Choroid plexus epithelial cell (primary cell): ENCODE data around the gene ADGRB3.

Experiments used
- DNase-seq: peaks from one replicate; pipeline ENCODE4 v3.0.0-alpha.2; 2010; ENCODE audit warnings: low read depth
- H3K4me3 ChIP-seq: 2 replicates; pipeline ENCODE4 v1.5.1; 2011; ENCODE audit warnings: low read depth, mild to moderate bottlenecking, control low read depth, low read length, moderate library complexity
- TF ChIP-seq, protein P1 (sequence below): conservative IDR thresholded peaks from 2 replicates; pipeline ENCODE4 v1.5.1; 2011; ENCODE audit warnings: low read depth, mild to moderate bottlenecking, control low read depth, inconsistent platforms, low read length, moderate library complexity

The ADGRB3 gene

DNA sequence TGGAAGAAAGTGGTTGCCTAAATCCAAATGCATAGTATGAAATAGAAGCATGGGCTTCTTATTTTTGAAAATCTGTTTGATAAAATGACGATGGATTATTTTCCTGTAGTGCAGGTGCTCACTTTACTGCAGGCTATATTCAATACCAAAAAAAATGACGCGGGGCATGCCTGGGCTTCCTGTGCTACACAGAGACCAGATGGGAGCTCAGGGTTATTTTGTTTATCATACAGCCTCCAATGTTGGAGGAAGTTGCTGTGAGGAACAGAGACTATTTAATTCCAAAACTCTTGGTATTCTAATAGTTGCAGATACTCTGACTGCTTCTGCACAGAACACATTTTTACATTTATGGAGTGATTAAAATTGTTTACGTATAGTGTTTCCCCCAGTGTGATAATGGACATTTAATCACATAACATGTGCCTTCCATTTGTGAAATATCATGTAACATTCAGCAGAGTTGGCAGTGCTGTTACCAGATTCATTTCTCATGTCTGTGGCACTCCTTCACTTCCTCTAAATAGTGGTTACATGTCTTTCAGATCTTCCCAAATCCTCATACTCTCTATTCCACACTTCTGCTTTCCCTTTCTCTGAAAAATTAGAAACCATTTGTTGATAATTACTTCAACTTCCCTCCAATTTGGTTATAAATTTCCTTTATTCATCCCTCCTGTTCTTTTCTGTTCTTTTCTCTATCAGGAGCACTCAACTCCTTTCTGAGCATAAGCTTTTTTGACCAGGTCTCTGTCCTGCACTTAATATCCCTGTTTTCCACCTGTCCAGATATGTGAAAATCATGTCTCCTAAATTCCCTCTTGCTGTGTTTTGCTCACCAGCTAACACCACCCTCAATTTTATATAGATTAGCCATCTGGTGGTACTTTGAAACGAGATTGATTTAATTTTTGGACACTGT, 121.6 kb downstream of the ADGRB3 start:
- TF ChIP-seq, protein P1, sequence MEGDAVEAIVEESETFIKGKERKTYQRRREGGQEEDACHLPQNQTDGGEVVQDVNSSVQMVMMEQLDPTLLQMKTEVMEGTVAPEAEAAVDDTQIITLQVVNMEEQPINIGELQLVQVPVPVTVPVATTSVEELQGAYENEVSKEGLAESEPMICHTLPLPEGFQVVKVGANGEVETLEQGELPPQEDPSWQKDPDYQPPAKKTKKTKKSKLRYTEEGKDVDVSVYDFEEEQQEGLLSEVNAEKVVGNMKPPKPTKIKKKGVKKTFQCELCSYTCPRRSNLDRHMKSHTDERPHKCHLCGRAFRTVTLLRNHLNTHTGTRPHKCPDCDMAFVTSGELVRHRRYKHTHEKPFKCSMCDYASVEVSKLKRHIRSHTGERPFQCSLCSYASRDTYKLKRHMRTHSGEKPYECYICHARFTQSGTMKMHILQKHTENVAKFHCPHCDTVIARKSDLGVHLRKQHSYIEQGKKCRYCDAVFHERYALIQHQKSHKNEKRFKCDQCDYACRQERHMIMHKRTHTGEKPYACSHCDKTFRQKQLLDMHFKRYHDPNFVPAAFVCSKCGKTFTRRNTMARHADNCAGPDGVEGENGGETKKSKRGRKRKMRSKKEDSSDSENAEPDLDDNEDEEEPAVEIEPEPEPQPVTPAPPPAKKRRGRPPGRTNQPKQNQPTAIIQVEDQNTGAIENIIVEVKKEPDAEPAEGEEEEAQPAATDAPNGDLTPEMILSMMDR: no peak
- DNase-seq: no peak
- no peak overlapping the region for H3K4me3 ChIP-seq

DNA sequence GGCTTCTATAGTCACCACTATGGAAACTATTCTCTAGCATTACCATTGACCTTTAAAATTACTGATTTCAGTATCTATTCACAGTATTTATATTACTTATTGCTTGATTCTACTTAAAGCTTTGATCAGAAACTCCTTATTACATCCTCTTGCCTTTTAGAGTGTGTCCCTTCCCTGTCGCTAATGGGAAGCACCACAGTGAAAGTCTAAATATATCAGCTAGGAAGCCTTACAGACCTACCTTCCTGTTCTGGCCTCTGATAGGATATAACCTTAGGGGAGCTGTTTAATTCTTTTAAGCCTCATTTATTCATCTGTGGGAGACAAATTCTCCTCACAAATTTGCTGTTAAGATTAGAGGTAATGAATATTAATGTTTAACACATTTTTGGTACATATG, 122.7 kb downstream of the ADGRB3 start:
- TF ChIP-seq, protein P1: no peak
- no peak overlapping the region for H3K4me3 ChIP-seq
- DNase-seq: no peak

DNA sequence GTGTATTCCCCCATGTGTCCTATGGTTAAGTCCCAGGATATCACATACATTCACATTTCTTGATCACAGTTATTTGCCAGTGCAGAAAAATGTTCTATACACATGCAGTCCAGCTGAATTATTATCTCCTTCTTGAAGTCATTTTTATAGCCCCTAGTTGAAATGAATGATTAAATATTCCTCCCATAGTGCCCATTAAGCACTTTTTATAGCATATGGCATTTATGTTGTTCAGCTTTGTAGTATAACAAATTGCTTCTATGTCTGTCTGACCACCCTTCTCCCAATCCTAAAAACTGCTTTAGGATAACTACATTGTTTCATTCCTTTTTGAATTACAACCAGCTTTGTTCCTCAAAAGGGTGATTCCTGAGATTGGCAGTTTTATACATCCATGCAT, 123.5 kb downstream of the ADGRB3 start:
- no peak for DNase-seq
- H3K4me3 ChIP-seq: no peak overlapping the region

DNA sequence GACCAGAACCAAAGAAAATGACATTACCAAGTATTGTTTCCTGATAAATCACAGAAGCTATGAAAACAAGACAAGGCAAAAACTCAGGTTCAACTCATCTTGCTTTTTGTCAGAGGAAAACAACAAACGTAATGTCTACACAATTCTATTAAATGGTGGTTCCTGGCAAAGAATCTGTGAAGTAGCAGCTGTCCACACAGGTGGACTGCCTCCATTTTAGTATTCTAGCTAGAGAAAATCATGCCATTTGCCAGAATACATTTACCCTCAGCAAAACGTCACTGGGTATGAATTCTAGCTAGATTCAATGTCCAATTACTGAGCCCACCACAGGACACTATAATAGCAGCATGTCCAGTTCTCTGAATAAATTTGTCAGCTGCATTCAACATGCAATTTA, 125.4 kb downstream of the ADGRB3 start:
- no peak overlapping the region for H3K4me3 ChIP-seq
- DNase-seq: no peak
- TF ChIP-seq, protein P1: no peak

More for the DNA sequence above, 123.5 kb downstream of the ADGRB3 start:
- TF ChIP-seq, protein P1: no peak

DNA sequence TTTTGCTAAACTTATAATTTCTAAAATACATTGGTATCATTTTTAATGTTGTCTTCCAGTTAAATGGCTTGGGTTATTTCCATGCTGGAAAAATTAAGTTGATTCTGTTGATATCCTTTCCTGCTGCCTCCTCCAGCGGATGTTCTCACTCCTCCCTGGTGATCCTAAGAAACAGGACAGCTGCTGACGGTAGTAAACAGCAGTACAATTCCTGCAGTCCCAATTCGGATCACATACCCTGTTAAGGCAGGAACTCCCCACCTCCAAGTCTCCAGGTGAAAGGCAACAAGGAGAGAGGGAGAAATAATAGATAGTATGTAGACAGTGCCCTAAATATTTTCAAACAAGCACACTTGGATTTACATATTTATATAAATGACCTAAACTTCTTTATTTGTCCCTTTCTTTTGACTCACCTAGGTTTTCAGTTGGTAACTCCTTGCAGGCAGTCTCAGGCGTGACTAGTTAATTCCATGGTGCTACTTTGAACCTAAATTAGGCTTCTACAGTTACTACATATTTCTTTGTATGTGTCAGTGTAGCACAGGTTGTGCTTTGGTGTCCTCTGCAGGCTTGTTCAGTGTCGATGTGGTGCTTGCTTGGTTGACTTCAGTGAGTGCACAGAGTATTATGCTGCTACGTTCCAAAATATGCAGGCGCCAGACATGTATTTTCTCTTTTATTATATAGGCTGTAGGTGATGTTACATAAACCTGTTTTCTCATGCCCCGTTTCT, 126.0 kb downstream of the ADGRB3 start:
- TF ChIP-seq, protein P1: no peak
- no peak for DNase-seq
- H3K4me3 ChIP-seq: no peak overlapping the region

DNA sequence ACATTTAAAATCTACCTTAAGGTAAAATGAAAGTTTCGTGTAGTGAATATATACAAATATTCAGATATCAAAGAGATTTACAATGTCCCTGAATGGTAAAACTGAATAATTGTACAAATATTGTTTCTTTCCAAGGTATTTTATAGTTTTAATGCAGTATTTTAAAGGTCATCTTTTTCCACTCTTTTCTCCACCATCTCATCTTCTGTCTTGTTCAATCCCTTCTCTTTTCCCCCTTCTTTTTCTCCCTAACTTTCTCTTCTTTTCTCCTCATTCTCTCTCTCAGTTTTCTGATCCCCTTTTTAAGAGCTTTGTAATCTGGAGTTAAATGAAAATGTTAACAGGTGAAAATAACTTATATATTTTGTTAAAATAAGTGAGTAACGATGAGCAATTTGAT, 126.9 kb downstream of the ADGRB3 start:
- TF ChIP-seq, protein P1: no peak
- no peak for DNase-seq

More for the DNA sequence above, 126.9 kb downstream of the ADGRB3 start:
- H3K4me3 ChIP-seq: no peak overlapping the region
